ENCODE measurements around the gene CH25H. TPM values are rescaled to one million over a fixed set of nuclear protein-coding genes. Genes with fewer than 3 reads are reported as not detected.
"Not testable (repeated sequence)": the region's sequence is repeated elsewhere in the genome, so short reads cannot be mapped to it uniquely, and the experiment has no call there.

Gene CH25H
- polyA plus RNA-seq, 1 donor (not counting 4 experiments of a cell fraction or from before 2014, with no cell fraction given) = 0.37 TPM

DNA sequence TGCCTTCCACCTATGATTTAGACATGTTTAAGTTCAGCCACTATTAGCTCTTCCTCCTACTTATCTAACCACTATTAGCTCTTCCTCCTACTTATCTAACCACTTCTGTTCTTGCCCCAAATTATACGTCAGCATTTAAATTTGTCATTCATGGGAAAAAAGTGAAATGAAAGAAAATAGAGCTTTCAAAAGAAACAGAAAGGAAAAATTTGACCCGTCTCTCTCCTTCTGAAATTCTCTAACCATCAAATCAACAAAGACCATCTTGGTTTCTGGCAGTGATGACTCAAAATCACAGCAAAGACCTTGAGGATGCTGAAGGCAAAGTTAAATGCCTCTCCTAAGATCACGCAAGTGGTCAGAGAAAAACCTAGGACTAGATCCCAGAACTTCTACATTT, 41.9 kb upstream of the CH25H start:
- Histone ChIP-seq H3K36me3 (ENCODE audit: control insufficient read depth in 2 of 2, extremely low read depth in 1 of 2, insufficient read depth in 2 of 2, low read length in 2 of 2) (peaks cover 1 to 6% of the 10 kb centered on the region in 2 experiments), H3K27me3 (ENCODE audit: control insufficient read depth, extremely low read depth, insufficient read depth, low read length) (no peaks in the 10 kb centered on the region), H3K9ac (ENCODE audit: control insufficient read depth, extremely low read depth, insufficient read depth, low read length) (no peak overlapping the region), H3K4me1 (ENCODE audit: control insufficient read depth, extremely low read depth, insufficient read depth, low read length) (peaks cover 8% of the 10 kb centered on the region), H2AFZ (ENCODE audit: control insufficient read depth, low read length) (no peak overlapping the region), H3K9me3 (ENCODE audit: control insufficient read depth, low read depth, low read length) (no peaks in the 10 kb centered on the region), H3K9me1 (ENCODE audit: control insufficient read depth, extremely low read depth, insufficient read depth, low read length) (no peaks in the 10 kb centered on the region), H3K27ac (ENCODE audit: control insufficient read depth, insufficient read depth, low read length) (no peak overlapping the region), H3K79me2 (ENCODE audit: control insufficient read depth, insufficient read depth, low read length) (peaks cover 18% of the 10 kb centered on the region), H3K4me2 (ENCODE audit: control insufficient read depth, extremely low read depth, insufficient read depth, low read depth, low read length) (no peak overlapping the region), H3K4me3 (ENCODE audit: control insufficient read depth in 2 of 3, extremely low read depth in 1 of 3, insufficient read depth in 2 of 3, low read depth in 1 of 3, low read length in 3 of 3) (no peak overlapping the region), H4K20me1 (ENCODE audit: control insufficient read depth, extremely low read depth, insufficient read depth, low read length) (no peaks in the 10 kb centered on the region)
- dilution Hi-C loops (cut with MboI; ENCODE audit: extremely low pct_ligation_motif_present, low sequenced_read_pairs) = no loop called here
- FAIRE-seq (no peak), DNase-seq (ENCODE audit: low read depth, low spot score) (no peak)
- TF ChIP-seq, protein P1, sequence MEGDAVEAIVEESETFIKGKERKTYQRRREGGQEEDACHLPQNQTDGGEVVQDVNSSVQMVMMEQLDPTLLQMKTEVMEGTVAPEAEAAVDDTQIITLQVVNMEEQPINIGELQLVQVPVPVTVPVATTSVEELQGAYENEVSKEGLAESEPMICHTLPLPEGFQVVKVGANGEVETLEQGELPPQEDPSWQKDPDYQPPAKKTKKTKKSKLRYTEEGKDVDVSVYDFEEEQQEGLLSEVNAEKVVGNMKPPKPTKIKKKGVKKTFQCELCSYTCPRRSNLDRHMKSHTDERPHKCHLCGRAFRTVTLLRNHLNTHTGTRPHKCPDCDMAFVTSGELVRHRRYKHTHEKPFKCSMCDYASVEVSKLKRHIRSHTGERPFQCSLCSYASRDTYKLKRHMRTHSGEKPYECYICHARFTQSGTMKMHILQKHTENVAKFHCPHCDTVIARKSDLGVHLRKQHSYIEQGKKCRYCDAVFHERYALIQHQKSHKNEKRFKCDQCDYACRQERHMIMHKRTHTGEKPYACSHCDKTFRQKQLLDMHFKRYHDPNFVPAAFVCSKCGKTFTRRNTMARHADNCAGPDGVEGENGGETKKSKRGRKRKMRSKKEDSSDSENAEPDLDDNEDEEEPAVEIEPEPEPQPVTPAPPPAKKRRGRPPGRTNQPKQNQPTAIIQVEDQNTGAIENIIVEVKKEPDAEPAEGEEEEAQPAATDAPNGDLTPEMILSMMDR (optimal IDR thresholded peaks at IDR 0.05 in 1 of 3, IDR thresholded peaks at IDR 0.05 in 1 of 3, conservative IDR thresholded peaks at IDR 0.05 in 1 of 3; ENCODE audit: extremely low read depth in 1 of 3, insufficient read depth in 2 of 3, low read length in 3 of 3) = no peak
- TF ChIP-seq EZH2 (IDR thresholded peaks at IDR 0.05; ENCODE audit: low read length) = no peak

DNA sequence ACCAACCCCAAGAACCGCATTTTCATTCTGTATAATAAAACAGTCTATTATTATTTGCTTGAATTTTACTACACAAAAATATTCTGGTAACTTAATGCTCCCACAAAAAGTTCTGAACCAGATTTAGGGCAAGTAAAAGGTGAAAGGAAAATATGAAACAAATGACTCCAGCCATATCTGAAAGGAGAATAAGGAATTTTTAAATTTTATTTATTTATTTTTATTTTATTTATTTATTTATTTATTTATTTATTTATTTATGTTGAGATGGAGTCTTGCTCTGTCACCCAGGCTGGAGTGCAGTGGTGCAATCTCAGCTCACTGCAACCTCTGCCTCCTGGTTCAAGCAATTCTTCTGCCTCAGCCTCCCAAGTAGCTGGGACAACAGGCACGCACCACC, 40.5 kb upstream of the CH25H start:
- H3K4me1 ChIP-seq (ENCODE audit: control insufficient read depth, extremely low read depth, insufficient read depth, low read length) = peaks cover 11% of the 10 kb centered on the region
- H3K4me2 ChIP-seq (ENCODE audit: control insufficient read depth, extremely low read depth, insufficient read depth, low read depth, low read length); H2AFZ ChIP-seq (ENCODE audit: control insufficient read depth, low read length); DNase-seq (ENCODE audit: low read depth, low spot score); H3K27ac ChIP-seq (ENCODE audit: control insufficient read depth, insufficient read depth, low read length); H3K9me1 ChIP-seq (ENCODE audit: control insufficient read depth, extremely low read depth, insufficient read depth, low read length); H3K9me3 ChIP-seq (ENCODE audit: control insufficient read depth, low read depth, low read length); H3K4me3 ChIP-seq (ENCODE audit: control insufficient read depth in 2 of 3, extremely low read depth in 1 of 3, insufficient read depth in 2 of 3, low read depth in 1 of 3, low read length in 3 of 3); H4K20me1 ChIP-seq (ENCODE audit: control insufficient read depth, extremely low read depth, insufficient read depth, low read length); dilution Hi-C loops (cut with MboI; ENCODE audit: extremely low pct_ligation_motif_present, low sequenced_read_pairs); H3K36me3 ChIP-seq (ENCODE audit: control insufficient read depth in 2 of 2, extremely low read depth in 1 of 2, insufficient read depth in 2 of 2, low read length in 2 of 2); H3K9ac ChIP-seq (ENCODE audit: control insufficient read depth, extremely low read depth, insufficient read depth, low read length); FAIRE-seq; H3K27me3 ChIP-seq (ENCODE audit: control insufficient read depth, extremely low read depth, insufficient read depth, low read length): not testable (repeated sequence)
- peaks cover 18% of the 10 kb centered on the region for H3K79me2 ChIP-seq (ENCODE audit: control insufficient read depth, insufficient read depth, low read length)

DNA sequence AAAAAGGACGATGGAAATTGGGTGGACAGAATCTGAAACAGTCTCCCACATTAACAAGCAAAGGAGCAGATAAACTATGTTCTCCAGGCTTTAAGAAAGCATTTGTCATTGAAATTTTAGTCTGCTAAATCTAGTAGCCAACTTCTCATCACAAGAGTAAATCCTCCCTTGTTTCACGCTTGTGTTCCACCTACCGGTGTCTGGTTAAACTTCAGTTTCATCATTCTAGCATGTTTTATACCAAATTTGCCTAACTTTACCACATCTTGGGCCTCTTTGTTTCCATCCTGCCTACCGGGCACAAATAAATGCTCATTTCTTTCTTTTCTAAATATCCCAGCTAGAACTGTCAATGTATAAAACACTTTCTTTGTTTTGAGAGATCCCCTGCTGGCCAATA, 38.7 kb upstream of the CH25H start:
- H2AFZ ChIP-seq (ENCODE audit: control insufficient read depth, low read length) = no peak overlapping the region
- no peak overlapping the region for H3K4me3 ChIP-seq (ENCODE audit: control insufficient read depth in 2 of 3, extremely low read depth in 1 of 3, insufficient read depth in 2 of 3, low read depth in 1 of 3, low read length in 3 of 3)
- H3K9me3 ChIP-seq (ENCODE audit: control insufficient read depth, low read depth, low read length) = no peaks in the 10 kb centered on the region
- H3K4me2 ChIP-seq (ENCODE audit: control insufficient read depth, extremely low read depth, insufficient read depth, low read depth, low read length) = no peak overlapping the region
- peaks cover 11% of the 10 kb centered on the region for H3K79me2 ChIP-seq (ENCODE audit: control insufficient read depth, insufficient read depth, low read length)
- no peak overlapping the region for H3K27ac ChIP-seq (ENCODE audit: control insufficient read depth, insufficient read depth, low read length)
- H3K27me3 ChIP-seq (ENCODE audit: control insufficient read depth, extremely low read depth, insufficient read depth, low read length) = no peaks in the 10 kb centered on the region
- H3K9ac ChIP-seq (ENCODE audit: control insufficient read depth, extremely low read depth, insufficient read depth, low read length) = no peak overlapping the region
- H3K4me1 ChIP-seq (ENCODE audit: control insufficient read depth, extremely low read depth, insufficient read depth, low read length) = peaks cover 25% of the 10 kb centered on the region
- no peaks in the 10 kb centered on the region for H3K9me1 ChIP-seq (ENCODE audit: control insufficient read depth, extremely low read depth, insufficient read depth, low read length)
- FAIRE-seq (no peak), DNase-seq (ENCODE audit: low read depth, low spot score) (no peak)
- dilution Hi-C loops (cut with MboI; ENCODE audit: extremely low pct_ligation_motif_present, low sequenced_read_pairs) = no loop called here
- no peaks in the 10 kb centered on the region for H4K20me1 ChIP-seq (ENCODE audit: control insufficient read depth, extremely low read depth, insufficient read depth, low read length)
- peaks cover 6 to 11% of the 10 kb centered on the region in 2 experiments for H3K36me3 ChIP-seq (ENCODE audit: control insufficient read depth in 2 of 2, extremely low read depth in 1 of 2, insufficient read depth in 2 of 2, low read length in 2 of 2)
- TF ChIP-seq, protein P1 (optimal IDR thresholded peaks at IDR 0.05 in 1 of 3, IDR thresholded peaks at IDR 0.05 in 1 of 3, conservative IDR thresholded peaks at IDR 0.05 in 1 of 3; ENCODE audit: extremely low read depth in 1 of 3, insufficient read depth in 2 of 3, low read length in 3 of 3) = no peak
- no peak for TF ChIP-seq EZH2 (IDR thresholded peaks at IDR 0.05; ENCODE audit: low read length)
